Middle frontal gyrus (tissue), 1 donor: Measurements from ENCODE around the gene RESF1.
A peak's percentile ranks its signal among the peaks of the same experiment; 100 is the strongest.

Experiments used
- DNase-seq: peaks from one replicate; pipeline ENCODE4 v3.0.0-alpha.2; 2015; ENCODE audit warnings: low spot score; ENCODE audit errors: extremely low spot score

Gene RESF1

GRCh38 chr12:31958569-31959160 is 550 bp upstream of the RESF1 start:
- no peak for DNase-seq

DNA sequence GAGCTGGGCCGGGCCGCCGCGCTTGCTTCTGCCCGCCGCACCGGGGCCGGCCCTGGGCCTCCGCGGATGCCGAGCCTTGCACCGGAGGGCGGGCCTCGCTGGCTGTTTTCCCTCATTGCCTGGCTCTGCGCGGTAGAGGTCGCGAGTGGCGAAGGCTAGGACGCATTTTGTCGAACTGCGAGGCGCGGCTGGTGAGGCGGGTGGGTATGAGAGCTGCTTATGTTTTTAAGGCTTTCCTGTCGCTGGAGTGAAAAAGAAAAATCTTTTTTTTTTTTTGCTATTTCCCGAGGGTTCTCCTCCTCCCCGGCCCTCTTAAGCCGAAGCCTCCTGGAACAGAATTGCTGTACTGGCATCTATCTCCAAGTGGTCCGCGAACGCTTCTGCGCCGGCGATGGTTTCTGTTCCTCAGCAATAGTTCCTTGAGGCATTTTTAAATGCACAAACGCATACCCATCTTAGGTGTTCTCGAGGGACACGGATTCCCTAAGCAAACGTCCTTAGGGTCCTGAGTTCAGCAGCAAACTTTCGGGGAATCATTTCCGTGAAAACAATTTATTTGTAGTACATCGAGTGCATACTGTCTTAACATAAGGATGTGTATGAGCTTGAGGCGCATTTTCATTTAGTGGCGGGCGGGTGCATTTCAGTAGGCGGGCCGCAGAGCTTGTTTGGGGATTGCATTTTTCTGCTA is 631 bp downstream of the RESF1 start:
- DNase-seq = peak; percentile 21

- no peak for DNase-seq
Measured at GRCh38 chr12:31961137-31961536, 1.9 kb downstream of the RESF1 start.

GRCh38 chr12:31962076-31962475 is 2.9 kb downstream of the RESF1 start:
- DNase-seq = no peak

- DNase-seq = no peak
Measured at GRCh38 chr12:31964280-31964679, 5.1 kb downstream of the RESF1 start.

DNA sequence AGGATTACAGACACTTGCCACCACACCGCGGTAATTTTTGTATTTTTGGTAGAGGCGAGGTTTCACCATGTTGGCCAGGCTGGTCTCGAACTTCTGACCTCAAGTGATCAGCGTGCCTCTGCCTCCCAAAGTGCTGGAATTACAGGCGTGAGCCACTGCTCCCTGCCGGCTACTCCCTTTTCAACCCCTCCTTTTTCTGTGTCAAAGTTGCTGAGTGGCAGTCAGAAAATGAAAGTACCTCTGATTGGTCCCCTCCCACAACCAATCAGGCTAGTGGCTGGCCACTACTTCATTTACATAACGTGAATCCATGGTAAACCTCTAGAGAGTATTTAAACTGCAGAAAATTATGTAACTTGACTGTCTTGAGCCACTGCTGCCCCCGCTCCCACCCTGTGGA is 5.9 kb downstream of the RESF1 start:
- DNase-seq = no peak

DNA sequence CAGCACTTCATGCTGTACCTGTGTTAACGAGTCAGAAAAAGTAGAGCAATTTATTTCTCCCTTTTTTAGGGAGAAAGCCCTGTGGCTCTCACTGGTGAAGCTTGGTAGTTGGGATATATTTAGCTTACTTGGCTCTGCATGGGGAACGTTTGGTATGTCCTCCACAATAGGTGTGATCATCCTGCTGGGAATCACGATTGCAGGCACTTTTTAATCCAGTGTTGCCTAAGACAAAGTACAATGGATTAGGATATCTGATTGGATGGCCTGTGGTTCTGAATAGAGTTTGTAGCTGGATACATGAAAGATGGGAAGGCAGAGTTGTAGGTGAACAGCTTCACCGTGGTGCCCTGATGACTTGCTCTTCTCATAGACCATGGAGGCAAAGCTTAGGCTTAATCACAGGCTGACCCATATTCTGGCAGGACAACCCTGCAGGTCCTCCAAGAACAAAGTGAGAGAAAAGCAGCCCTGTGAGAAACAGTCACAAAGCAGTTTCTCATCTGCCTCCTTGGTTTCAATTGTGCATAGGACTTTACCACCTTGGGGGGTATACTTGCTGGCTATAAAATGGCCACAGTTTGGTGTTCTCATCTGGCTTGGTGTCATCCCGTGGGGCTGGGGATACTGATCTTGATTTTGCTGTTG is 7.5 kb downstream of the RESF1 start:
- DNase-seq = no peak

GRCh38 chr12:31967539-31967938 is 8.3 kb downstream of the RESF1 start:
- DNase-seq = no peak

- no peak for DNase-seq
Measured at GRCh38 chr12:31970199-31970598, 11.0 kb downstream of the RESF1 start.

- DNase-seq = no peak
Measured at GRCh38 chr12:31973818-31974217, 14.6 kb downstream of the RESF1 start.

- no peak for DNase-seq
Measured at GRCh38 chr12:31974673-31975072, 15.5 kb downstream of the RESF1 start.

DNA sequence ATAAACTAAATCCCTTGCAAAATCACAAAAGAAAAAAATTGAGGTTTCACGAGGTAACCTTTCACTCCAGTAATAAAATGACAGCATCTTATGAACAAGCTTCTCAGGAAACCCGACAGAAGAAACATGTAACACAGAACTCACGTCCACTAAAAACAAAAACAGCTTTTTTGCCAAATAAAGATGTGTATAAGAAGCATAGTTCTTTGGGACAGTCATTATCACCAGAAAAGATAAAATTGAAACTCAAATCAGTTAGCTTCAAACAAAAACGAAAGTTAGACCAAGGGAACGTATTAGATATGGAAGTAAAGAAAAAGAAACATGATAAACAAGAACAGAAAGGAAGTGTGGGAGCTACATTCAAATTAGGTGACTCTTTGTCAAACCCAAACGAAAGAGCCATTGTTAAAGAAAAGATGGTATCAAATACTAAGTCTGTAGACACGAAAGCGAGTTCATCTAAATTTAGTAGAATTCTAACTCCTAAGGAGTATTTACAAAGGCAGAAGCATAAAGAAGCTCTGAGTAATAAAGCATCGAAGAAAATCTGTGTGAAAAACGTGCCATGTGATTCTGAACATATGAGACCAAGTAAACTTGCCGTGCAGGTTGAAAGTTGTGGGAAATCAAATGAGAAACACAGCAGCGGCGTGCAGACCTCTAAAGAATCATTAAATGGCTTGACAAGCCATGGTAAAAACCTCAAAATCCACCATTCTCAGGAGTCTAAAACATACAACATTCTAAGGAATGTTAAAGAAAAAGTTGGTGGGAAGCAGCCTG is 25.8 kb downstream of the RESF1 start:
- DNase-seq = no peak

DNA sequence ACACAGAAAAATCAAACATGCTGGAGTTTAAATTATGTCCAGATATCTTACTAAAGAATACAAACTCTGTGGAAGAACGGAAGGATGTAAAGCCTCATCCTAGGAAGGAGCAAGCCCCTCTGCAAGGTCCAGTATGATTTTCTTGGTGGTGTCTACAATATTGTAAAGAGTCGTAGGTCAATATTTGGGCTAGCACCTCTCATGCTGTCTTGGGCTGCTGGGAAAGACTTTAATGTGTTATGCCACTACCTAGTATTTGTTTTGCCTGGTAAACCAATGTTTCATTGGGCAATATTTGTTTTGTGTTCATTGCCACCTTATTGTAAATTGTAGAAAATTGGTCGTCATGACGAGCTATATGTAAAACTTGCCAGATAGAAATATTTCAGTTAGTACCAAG is 26.6 kb downstream of the RESF1 start:
- DNase-seq = no peak

DNA sequence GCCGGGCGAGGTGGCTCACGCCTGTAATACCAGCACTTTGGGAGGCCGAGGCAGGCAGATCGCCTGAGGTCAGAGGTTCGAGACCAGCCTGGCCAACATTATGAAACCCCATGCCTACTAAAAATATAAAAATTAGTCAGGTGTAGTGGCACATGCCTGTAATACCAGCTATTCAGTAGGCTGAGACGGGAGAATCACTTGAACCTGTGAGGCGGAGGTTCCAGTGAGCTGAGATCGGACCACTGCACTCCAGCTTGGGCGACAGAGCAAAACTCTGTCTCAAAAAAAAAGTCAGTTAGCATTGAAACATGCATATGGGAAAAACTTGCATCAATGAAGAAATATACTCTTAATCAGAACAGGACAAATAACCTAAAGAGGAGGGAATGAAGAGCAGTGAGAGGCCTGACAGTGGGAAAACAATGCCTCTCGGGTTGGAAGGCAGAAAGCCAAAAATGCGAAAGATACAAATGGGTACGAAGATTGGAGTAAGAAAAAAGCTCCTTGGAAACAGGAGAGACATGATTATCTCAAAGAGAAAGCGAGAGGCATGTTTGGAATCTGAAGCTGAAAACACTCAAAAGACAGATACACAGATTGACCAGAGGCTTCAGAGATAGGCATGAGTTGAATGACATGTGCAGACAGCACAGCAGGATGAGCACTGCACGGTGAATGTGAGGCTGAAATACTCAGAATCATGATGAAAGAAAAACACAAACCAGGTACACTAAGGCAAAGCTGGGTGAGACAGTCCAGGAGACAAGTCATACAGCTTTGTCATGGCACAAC is 30.6 kb downstream of the RESF1 start:
- no peak for DNase-seq

DNA sequence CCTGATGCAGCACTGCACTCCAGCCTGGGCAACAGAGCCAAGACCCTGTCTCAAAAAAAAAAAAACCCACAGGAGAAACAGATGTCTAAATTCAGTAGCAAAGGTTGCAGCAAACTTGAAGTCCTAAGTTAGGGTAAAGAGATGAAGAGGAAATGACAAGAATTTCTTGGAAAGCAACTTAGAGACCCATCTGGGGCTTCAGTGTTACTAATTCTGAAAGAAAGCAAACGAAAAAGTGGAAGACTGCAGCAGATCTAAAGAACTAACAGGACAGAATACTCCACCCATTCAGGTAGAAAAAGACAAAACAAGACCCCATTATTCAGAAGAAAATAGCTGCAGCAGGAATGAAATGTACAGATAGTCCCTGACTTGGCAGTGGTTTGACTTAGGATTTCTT is 31.9 kb downstream of the RESF1 start:
- no peak for DNase-seq

GRCh38 chr12:31991815-31992214 is 32.6 kb downstream of the RESF1 start:
- DNase-seq = no peak

DNA sequence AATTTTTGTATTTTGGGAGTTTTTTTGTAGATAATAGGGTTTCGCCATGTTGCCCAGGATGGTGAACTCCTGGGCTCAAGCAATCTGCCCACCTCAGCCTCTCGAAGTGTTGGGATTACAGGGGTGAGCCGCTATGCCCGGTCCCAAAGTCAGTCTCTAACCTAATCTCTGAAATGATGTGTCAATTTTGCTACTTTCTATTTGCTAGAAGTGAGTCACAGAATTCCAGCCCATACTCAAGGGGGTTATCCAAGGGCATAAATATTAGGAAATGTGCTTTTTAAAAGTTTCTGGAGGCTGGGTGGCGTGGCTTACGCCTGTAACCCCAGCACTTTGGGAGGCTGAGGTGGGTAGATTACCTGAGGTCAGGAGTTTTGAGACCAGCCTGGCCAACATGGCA is 40.5 kb downstream of the RESF1 start:
- DNase-seq = no peak

DNA sequence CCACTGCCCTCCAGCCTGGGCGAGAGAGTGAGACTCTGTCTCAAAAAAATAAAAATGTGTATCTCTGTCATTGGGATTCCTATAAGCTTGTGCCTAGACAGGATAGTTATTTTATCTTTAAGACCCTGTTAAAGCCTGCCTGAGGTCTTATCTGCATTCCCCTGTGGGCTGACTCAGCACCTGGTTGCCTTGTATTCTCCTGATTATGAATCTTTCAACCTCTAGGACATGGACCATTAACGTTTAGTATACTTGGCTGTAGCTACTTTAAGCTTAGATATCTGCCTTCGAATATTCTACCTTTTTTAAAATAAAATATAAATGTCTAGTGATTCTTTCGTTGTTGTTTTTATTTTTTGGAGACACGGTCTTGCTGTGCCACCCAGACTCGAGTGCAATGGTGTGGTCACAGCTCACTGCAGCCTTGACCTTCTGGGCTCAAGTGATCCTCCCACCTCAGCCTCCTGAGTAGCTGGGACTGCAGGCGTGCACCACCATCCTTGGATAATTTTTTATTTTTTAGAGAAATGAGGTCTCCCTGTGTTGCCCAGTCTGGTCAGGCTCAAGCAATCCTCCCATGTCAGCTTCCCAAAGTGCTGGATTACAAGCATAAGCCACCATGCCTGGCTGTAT is 41.3 kb downstream of the RESF1 start:
- no peak for DNase-seq

DNA sequence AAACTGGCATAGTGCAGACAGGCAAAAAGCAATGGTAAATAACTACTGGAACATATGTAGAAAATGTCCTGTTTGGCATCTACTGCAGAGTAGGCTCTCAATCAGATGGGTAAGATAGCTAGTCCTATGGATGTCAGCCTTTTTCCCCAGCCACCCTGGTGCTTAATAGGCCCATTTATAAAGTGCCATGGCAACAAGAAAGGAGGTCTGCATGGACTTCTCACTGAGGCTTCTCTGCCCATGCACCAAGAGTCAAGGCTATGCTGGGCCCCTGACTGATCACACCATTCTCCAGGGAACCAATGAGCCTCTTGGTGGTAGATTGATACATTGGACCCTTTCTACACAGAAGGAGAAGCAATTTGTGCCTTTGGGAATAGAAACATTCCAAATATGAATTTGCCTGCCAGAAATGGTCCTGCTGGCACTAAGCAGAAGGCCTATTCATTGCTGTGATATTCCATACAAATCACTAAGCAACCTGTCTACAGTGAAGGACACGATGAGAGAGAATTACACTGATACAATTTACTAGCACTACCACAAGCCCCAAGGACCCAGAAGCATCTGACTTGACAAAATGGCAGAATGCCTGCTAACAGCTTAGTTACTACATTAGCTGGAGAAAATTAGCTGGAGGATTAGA is 43.8 kb downstream of the RESF1 start:
- no peak for DNase-seq

DNA sequence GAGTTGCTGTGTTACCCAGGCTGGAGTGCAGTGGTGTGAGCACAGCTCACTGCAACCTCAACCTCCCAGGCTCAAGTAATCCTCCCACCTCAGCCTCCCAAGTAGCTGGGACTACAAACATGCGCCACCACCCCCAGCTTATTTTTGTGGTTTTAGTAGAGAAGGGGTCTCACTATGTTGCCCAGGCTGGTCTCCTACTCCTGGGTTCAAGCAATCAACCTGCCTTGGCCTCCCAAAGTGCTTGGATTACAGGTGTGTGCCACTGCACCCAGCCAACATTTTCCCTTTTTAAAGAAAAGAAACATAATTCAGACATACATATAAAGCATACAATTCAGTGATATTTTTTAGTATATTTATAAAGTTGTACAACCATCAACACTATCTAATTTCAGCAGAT is 44.4 kb downstream of the RESF1 start:
- DNase-seq = no peak
